ENCODE measurements around the gene NEK9.

DNA sequence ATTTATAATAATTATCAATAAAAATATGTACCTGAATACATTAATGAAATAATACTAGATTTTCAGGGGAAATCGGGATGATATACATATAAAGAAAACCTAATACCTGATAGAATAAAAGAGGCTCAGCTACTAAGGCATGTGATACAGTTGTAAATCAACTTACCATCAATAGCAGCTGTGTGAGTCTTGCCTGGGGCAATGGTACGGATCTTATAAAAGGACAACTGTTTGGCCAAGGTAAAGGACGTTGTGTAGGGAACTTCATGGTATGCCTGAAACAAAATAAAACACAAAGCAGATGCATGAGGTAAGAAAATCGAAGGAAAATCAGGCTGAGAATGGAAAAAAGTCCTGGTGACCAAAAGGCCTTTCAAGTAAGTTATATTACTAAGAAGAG, 25.4 kb downstream of the NEK9 start:
- TF ChIP-seq, protein P1, sequence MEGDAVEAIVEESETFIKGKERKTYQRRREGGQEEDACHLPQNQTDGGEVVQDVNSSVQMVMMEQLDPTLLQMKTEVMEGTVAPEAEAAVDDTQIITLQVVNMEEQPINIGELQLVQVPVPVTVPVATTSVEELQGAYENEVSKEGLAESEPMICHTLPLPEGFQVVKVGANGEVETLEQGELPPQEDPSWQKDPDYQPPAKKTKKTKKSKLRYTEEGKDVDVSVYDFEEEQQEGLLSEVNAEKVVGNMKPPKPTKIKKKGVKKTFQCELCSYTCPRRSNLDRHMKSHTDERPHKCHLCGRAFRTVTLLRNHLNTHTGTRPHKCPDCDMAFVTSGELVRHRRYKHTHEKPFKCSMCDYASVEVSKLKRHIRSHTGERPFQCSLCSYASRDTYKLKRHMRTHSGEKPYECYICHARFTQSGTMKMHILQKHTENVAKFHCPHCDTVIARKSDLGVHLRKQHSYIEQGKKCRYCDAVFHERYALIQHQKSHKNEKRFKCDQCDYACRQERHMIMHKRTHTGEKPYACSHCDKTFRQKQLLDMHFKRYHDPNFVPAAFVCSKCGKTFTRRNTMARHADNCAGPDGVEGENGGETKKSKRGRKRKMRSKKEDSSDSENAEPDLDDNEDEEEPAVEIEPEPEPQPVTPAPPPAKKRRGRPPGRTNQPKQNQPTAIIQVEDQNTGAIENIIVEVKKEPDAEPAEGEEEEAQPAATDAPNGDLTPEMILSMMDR (IDR thresholded peaks at IDR 0.05): no peak
- no peak for TF ChIP-seq POLR2A (IDR thresholded peaks at IDR 0.05)

Data from upper lobe of left lung (tissue), 4 donors.